ENCODE measurements around the gene SLC8B1. TPM values are rescaled to one million over a fixed set of nuclear protein-coding genes. Genes with fewer than 3 reads are reported as not detected.

SLC8B1 gene
- total RNA-seq, 4 donors from 2014 or later = 20.9 to 44.2 (median 29.8) TPM

DNA sequence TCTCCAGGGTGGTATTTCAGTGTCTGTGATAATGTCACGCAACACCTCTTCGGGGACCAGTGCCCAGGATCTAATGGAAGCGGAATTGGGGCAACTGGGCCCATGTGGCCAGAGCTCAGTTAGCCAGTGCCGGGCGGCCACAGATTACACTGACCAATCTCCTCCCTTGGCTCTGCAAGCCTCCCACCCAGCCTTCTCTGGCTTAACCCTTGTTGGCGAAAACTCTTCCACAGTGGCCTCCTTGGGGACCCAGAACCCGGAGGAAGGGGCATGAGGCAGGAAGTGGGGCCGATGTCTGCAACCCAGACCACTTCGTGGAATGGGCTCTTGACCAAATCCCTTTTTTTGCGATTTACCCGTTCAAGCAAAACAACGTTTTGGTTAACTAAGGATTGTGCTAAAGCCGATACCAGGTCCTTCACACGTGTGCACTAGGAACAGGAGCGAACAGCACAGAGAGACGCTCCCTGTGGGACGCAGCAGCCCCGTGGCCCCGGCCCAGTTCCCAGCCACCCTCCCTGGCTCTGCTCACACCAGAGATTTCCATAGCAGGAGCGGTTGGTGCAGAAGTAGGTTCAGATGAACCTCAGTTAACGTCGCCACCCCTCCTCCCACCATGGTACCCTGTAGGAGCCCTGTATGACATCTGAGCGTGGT lies 38.2 kb downstream of the SLC8B1 start:
- H3K27ac ChIP-seq = peak overlapping the region in 1 of 4 donors; percentile 49
- H3K27me3 ChIP-seq = no peaks in the 10 kb centered on the region
- H3K4me3 ChIP-seq = no peak overlapping the region
- H3K36me3 ChIP-seq = peaks cover 0 to 90% of the 10 kb centered on the region in 2 donors
- WGBS, 2 donors (ENCODE audit: low coverage in 1 of 2) = 74 to 90% methylated on average over 2 to 6 of the region's 23 CpGs
- peaks cover 0 to 29% (median 12%) of the 10 kb centered on the region in 3 donors for H3K4me1 ChIP-seq
- no peak for ATAC-seq
- TF ChIP-seq EP300 (IDR thresholded peaks at IDR 0.05) (no peak), POLR2AphosphoS5 (IDR thresholded peaks at IDR 0.05) (no peak), POLR2A (IDR thresholded peaks at IDR 0.05) (no peak)
- TF ChIP-seq, protein P1, sequence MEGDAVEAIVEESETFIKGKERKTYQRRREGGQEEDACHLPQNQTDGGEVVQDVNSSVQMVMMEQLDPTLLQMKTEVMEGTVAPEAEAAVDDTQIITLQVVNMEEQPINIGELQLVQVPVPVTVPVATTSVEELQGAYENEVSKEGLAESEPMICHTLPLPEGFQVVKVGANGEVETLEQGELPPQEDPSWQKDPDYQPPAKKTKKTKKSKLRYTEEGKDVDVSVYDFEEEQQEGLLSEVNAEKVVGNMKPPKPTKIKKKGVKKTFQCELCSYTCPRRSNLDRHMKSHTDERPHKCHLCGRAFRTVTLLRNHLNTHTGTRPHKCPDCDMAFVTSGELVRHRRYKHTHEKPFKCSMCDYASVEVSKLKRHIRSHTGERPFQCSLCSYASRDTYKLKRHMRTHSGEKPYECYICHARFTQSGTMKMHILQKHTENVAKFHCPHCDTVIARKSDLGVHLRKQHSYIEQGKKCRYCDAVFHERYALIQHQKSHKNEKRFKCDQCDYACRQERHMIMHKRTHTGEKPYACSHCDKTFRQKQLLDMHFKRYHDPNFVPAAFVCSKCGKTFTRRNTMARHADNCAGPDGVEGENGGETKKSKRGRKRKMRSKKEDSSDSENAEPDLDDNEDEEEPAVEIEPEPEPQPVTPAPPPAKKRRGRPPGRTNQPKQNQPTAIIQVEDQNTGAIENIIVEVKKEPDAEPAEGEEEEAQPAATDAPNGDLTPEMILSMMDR (IDR thresholded peaks at IDR 0.05) = no peak
- H3K9me3 ChIP-seq = no peaks in the 10 kb centered on the region

DNA sequence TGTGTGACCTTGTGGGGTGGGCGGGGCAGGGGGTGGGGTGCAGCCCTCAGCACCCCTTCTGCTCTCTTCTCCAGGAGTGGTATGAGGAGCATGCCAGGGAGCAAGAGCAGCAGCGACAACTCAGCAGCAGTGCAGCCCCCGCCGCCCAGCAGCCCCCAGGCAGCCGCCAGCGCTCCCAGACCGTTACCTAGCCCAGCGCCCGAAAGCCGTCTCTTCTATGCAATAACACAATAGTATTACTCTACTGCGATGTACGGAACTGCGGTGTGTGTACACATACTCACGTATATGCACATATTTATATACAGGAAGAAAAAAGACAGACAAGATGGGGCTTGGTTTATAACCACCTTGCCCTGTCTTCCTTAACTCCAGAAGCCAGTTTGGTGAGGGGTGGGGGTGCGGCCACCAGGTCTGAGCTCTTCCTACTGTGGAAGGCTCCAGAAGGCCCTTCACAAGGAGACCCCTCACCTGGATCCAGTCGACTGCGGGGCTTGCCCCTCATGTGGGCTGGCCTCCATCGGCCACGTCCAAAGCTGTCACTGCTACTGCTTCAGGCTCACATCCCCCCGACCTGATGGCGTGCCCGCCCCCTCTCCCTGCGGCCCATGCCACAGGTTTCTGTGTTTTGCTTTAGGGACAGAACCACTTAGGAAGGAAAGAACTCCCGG lies 38.9 kb downstream of the SLC8B1 start:
- WGBS, 2 donors (ENCODE audit: low coverage in 1 of 2) = 60 to 75% methylated on average over 1 to 2 of the region's 24 CpGs
- H3K36me3 ChIP-seq = peaks cover 0 to 92% of the 10 kb centered on the region in 2 donors
- no peaks in the 10 kb centered on the region for H3K9me3 ChIP-seq
- H3K4me1 ChIP-seq = peaks cover 0 to 29% (median 12%) of the 10 kb centered on the region in 3 donors
- no peaks in the 10 kb centered on the region for H3K27me3 ChIP-seq
- H3K27ac ChIP-seq = no peak overlapping the region
- ATAC-seq = no peak
- H3K4me3 ChIP-seq = no peak overlapping the region
- TF ChIP-seq EP300 (IDR thresholded peaks at IDR 0.05) (no peak), POLR2A (IDR thresholded peaks at IDR 0.05) (no peak), POLR2AphosphoS5 (IDR thresholded peaks at IDR 0.05) (no peak)
- TF ChIP-seq, protein P1 (IDR thresholded peaks at IDR 0.05) = no peak

DNA sequence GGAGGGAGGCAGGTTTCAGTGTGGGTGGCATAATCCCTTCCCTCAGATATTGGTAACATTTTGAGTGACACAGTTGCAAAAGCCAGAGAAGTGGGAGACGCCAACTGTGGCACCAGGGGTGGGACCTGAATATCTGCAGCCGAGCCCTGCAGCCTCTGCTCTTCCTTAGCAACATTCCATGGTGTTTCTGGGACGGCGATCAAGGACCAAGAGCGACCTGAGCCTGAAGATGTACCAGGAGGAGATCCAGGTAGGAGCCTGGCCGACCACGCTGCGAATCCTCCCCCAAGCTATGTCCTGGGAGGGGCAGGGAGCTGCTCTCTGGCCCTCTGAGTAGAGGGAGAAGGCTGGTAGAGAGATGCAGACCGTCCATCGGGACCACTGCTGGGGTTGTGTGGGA lies 41.8 kb downstream of the SLC8B1 start:
- 87% methylated on average over 2 of the region's 10 CpGs; no CpG with 5 or more reads in 1 of the 2 donors for WGBS, 2 donors (ENCODE audit: low coverage in 1 of 2)
- Histone ChIP-seq H3K27ac (no peak overlapping the region), H3K4me1 (peaks cover 0 to 8% (median 5%) of the 10 kb centered on the region in 3 donors), H3K27me3 (no peaks in the 10 kb centered on the region), H3K4me3 (no peak overlapping the region), H3K36me3 (peaks cover 0 to 100% of the 10 kb centered on the region in 2 donors), H3K9me3 (no peaks in the 10 kb centered on the region)
- no peak for TF ChIP-seq EP300 (IDR thresholded peaks at IDR 0.05)
- TF ChIP-seq, protein P1 (IDR thresholded peaks at IDR 0.05) = no peak
- no peak for TF ChIP-seq POLR2AphosphoS5 (IDR thresholded peaks at IDR 0.05)
- TF ChIP-seq POLR2A (IDR thresholded peaks at IDR 0.05) = no peak
- ATAC-seq = no peak

DNA sequence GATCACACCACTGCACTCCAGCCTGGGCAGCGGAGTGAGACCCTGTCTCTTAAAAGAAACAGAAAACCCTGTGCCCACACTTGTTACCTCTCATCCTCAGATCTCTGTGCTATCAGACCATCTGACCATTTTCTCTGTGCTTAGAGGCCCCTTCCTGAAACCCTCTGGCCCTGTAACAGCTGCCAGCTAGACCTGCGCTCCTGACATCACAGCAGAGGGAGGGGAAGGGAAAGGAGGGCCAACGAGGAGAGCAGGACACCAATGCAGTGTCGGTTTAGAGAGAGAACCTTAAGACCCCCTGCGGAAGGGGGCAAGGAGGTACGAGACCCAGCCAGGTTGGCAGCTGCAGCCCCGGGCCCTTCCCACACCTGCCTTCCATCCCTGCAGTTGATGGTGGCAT lies 42.4 kb downstream of the SLC8B1 start:
- ATAC-seq = no peak
- Histone ChIP-seq H3K27ac (no peak overlapping the region), H3K4me1 (peaks cover 0 to 3% (median under 1%) of the 10 kb centered on the region in 3 donors), H3K9me3 (no peaks in the 10 kb centered on the region), H3K36me3 (peaks cover 0 to 100% of the 10 kb centered on the region in 2 donors), H3K27me3 (no peaks in the 10 kb centered on the region), H3K4me3 (no peak overlapping the region)
- TF ChIP-seq EP300 (IDR thresholded peaks at IDR 0.05) = no peak
- no peak for TF ChIP-seq POLR2AphosphoS5 (IDR thresholded peaks at IDR 0.05)
- TF ChIP-seq, protein P1 (IDR thresholded peaks at IDR 0.05) = no peak
- no peak for TF ChIP-seq POLR2A (IDR thresholded peaks at IDR 0.05)
- WGBS, 2 donors (ENCODE audit: low coverage in 1 of 2) = no CpG with 5 or more reads among the region's 7 CpGs
